GM12872 (cell line): ENCODE results near the gene HINFP.

Experiments
- CTCF ChIP-seq: IDR thresholded peaks from 3 replicates; pipeline ENCODE4 v1.5.1; 2011; ENCODE audit warnings: low read depth, mild to moderate bottlenecking, low read length, moderate library complexity; ENCODE audit not compliant: insufficient read depth

The HINFP gene

GRCh38 chr11:119179342-119179741 lies 58.0 kb downstream of the HINFP start:
- TF ChIP-seq CTCF = no peak

GRCh38 chr11:119179983-119180382 lies 58.6 kb downstream of the HINFP start:
- TF ChIP-seq CTCF = no peak

GRCh38 chr11:119180729-119181676 lies 59.6 kb downstream of the HINFP start:
- no peak for TF ChIP-seq CTCF

- TF ChIP-seq CTCF = no peak
Measured at GRCh38 chr11:119181677-119182412, 60.5 kb downstream of the HINFP start.
